HG03025 (cell line): ENCODE results near the gene ADORA3.

ENCODE experiments used
- ATAC-seq: cut with Tn5 transposase; IDR thresholded peaks from one replicate; pipeline ENCODE4 v1.9.1; 2021; ENCODE audit warnings: mild to moderate bottlenecking, moderate library complexity; ENCODE audit not compliant: unreplicated experiment, low FRiP score

ADORA3 gene

GRCh38 chr1:111476761-111477309 is 26.6 kb downstream of the ADORA3 start:
- peak; percentile 80 for ATAC-seq

GRCh38 chr1:111476214-111476613 is 27.2 kb downstream of the ADORA3 start:
- no peak for ATAC-seq

GRCh38 chr1:111475701-111476100 is 27.7 kb downstream of the ADORA3 start:
- no peak for ATAC-seq

GRCh38 chr1:111474521-111474920 is 28.9 kb downstream of the ADORA3 start:
- ATAC-seq: no peak

- ATAC-seq: no peak
These were observed 29.3 kb downstream of the ADORA3 start for GRCh38 chr1:111474106-111474505.

- no peak for ATAC-seq
These were observed 31.9 kb downstream of the ADORA3 start for GRCh38 chr1:111471538-111471937.

- no peak for ATAC-seq
These were observed 32.4 kb downstream of the ADORA3 start for GRCh38 chr1:111471012-111471411.

GRCh38 chr1:111470596-111470995 is 32.8 kb downstream of the ADORA3 start:
- ATAC-seq: no peak

GRCh38 chr1:111469539-111469938 is 33.9 kb downstream of the ADORA3 start:
- no peak for ATAC-seq

GRCh38 chr1:111468717-111469100 is 34.7 kb downstream of the ADORA3 start:
- no peak for ATAC-seq

- no peak for ATAC-seq
These were observed 35.3 kb downstream of the ADORA3 start for GRCh38 chr1:111467865-111468716.

GRCh38 chr1:111466480-111466879 is 37.0 kb downstream of the ADORA3 start:
- no peak for ATAC-seq

GRCh38 chr1:111465754-111466153 is 37.7 kb downstream of the ADORA3 start:
- no peak for ATAC-seq

GRCh38 chr1:111463029-111463683 is 40.3 kb downstream of the ADORA3 start:
- no peak for ATAC-seq

- ATAC-seq: no peak
These were observed 40.9 kb downstream of the ADORA3 start for GRCh38 chr1:111462370-111463028.

GRCh38 chr1:111461765-111462164 is 41.7 kb downstream of the ADORA3 start:
- no peak for ATAC-seq

- ATAC-seq: no peak
These were observed 47.8 kb downstream of the ADORA3 start for GRCh38 chr1:111455642-111456031.

GRCh38 chr1:111454859-111455641 is 48.4 kb downstream of the ADORA3 start:
- ATAC-seq: no peak

- ATAC-seq: no peak
These were observed 49.7 kb downstream of the ADORA3 start for GRCh38 chr1:111453706-111454105.

- ATAC-seq: no peak
These were observed 50.9 kb downstream of the ADORA3 start for GRCh38 chr1:111452581-111452980.
